ENCODE results near the gene HOXB7. TPM values are rescaled to one million over a fixed set of nuclear protein-coding genes. Genes with fewer than 3 reads are reported as not detected.

Gene HOXB7
- total RNA-seq, 2 experiments from 2014 or later, result 9.2 to 16.3 TPM

GRCh38 chr17:48609759-48610281, 997 bp downstream of the HOXB7 start:
- Histone ChIP-seq H3K36me3 (ENCODE audit: insufficient read depth, low read length) (no peaks in the 10 kb centered on the region), H3K9me2 (ENCODE audit: insufficient read depth, low read length) (no peaks in the 10 kb centered on the region), H2AFZ (ENCODE audit: low read length) (peak overlapping the region; percentile 96; the same call in 1 of the 2 replicates), H3K4me1 (ENCODE audit: insufficient read depth, low read length, poor library complexity, severe bottlenecking) (peaks cover 31% of the 10 kb centered on the region), H4K20me1 (ENCODE audit: insufficient read depth, low read length) (no peaks in the 10 kb centered on the region), H3K4me3 (ENCODE audit: low read depth, low read length, poor library complexity, severe bottlenecking) (peak overlapping the region; percentile 72), H3K79me2 (ENCODE audit: insufficient read depth, low read depth, low read length) (no peaks in the 10 kb centered on the region), H3K27ac (ENCODE audit: low read depth, low read length, poor library complexity, severe bottlenecking) (no peak overlapping the region), H3K4me2 (ENCODE audit: low read length) (peak overlapping the region; percentile 73), H3K9me3 (ENCODE audit: low read length) (no peaks in the 10 kb centered on the region)
- ChIA-PET CTCF (ENCODE audit: unreplicated experiment) (interaction anchor here (0.6 to 1.0 kb wide), 2 partner anchors 173 to 257 kb away, joined by 6 read pairs; no protein-coding TSS in a partner anchor), POLR2A (interaction anchor here (0.6 to 0.7 kb wide), 2 partner anchors 10 to 289 kb away, joined by 3 to 4 read pairs; no protein-coding TSS in a partner anchor)
- intact Hi-C loops (cut with micrococcal nuclease; ENCODE audit: unreplicated experiment), result no loop called here
- no peak for TF ChIP-seq CTCF (conservative IDR thresholded peaks at IDR 0.05; ENCODE audit: low read length)
- no peak for TF ChIP-seq EZH2phosphoT487 (IDR thresholded peaks at IDR 0.05; ENCODE audit: borderline replicate concordance, low read depth, low read length)
- DNase-seq (ENCODE audit: low spot score), result no peak
- no TSS peak for BruUV-seq (replicated peaks)

- POLR2A ChIA-PET, result no interaction called here
- no peaks in the 10 kb centered on the region for H4K20me1 ChIP-seq (ENCODE audit: insufficient read depth, low read length)
- no peak overlapping the region for H2AFZ ChIP-seq (ENCODE audit: low read length)
- CTCF ChIA-PET (ENCODE audit: unreplicated experiment), result interaction anchor here (1.0 kb wide), 1 partner anchor 172 kb away, joined by 6 read pairs; no protein-coding TSS in a partner anchor
- H3K9me2 ChIP-seq (ENCODE audit: insufficient read depth, low read length), result no peaks in the 10 kb centered on the region
- intact Hi-C loops (cut with micrococcal nuclease; ENCODE audit: unreplicated experiment), result no loop called here
- H3K4me3 ChIP-seq (ENCODE audit: low read depth, low read length, poor library complexity, severe bottlenecking), result no peak overlapping the region
- TF ChIP-seq CTCF (conservative IDR thresholded peaks at IDR 0.05; ENCODE audit: low read length) (no peak), EZH2phosphoT487 (IDR thresholded peaks at IDR 0.05; ENCODE audit: borderline replicate concordance, low read depth, low read length) (no peak)
- BruUV-seq (replicated peaks), result no TSS peak
- peaks cover 31% of the 10 kb centered on the region for H3K4me1 ChIP-seq (ENCODE audit: insufficient read depth, low read length, poor library complexity, severe bottlenecking)
- no peak for DNase-seq (ENCODE audit: low spot score)
- H3K36me3 ChIP-seq (ENCODE audit: insufficient read depth, low read length), result no peaks in the 10 kb centered on the region
- H3K9me3 ChIP-seq (ENCODE audit: low read length), result no peaks in the 10 kb centered on the region
- peak overlapping the region; percentile 73 for H3K4me2 ChIP-seq (ENCODE audit: low read length)
- no peaks in the 10 kb centered on the region for H3K79me2 ChIP-seq (ENCODE audit: insufficient read depth, low read depth, low read length)
- H3K27ac ChIP-seq (ENCODE audit: low read depth, low read length, poor library complexity, severe bottlenecking), result no peak overlapping the region
Observed at GRCh38 chr17:48609033-48609432, 1.8 kb downstream of the HOXB7 start.

- no TSS peak for BruUV-seq (replicated peaks)
- CTCF ChIA-PET (ENCODE audit: unreplicated experiment), result no interaction called here
Observed at GRCh38 chr17:48608494-48608834, 2.4 kb downstream of the HOXB7 start.

More at GRCh38 chr17:48608494-48608834, 2.4 kb downstream of the HOXB7 start:
- no peaks in the 10 kb centered on the region for H3K9me3 ChIP-seq (ENCODE audit: low read length)
- intact Hi-C loops (cut with micrococcal nuclease; ENCODE audit: unreplicated experiment), result no loop called here
- H3K9me2 ChIP-seq (ENCODE audit: insufficient read depth, low read length), result no peaks in the 10 kb centered on the region
- no peak overlapping the region for H2AFZ ChIP-seq (ENCODE audit: low read length)
- no peak for DNase-seq (ENCODE audit: low spot score)
- H3K4me2 ChIP-seq (ENCODE audit: low read length), result no peak overlapping the region
- no peak overlapping the region for H3K27ac ChIP-seq (ENCODE audit: low read depth, low read length, poor library complexity, severe bottlenecking)
- no peaks in the 10 kb centered on the region for H3K79me2 ChIP-seq (ENCODE audit: insufficient read depth, low read depth, low read length)
- no peaks in the 10 kb centered on the region for H3K36me3 ChIP-seq (ENCODE audit: insufficient read depth, low read length)
- no peaks in the 10 kb centered on the region for H4K20me1 ChIP-seq (ENCODE audit: insufficient read depth, low read length)
- TF ChIP-seq CTCF (conservative IDR thresholded peaks at IDR 0.05; ENCODE audit: low read length), result no peak
- no peak overlapping the region for H3K4me3 ChIP-seq (ENCODE audit: low read depth, low read length, poor library complexity, severe bottlenecking)
- POLR2A ChIA-PET, result no interaction called here
- H3K4me1 ChIP-seq (ENCODE audit: insufficient read depth, low read length, poor library complexity, severe bottlenecking), result peaks cover 31% of the 10 kb centered on the region

Measured in OCI-LY7 (cell line).